Breast epithelium (tissue), 3 donors: ENCODE data around the gene PTGR3.

Source experiments
- CTCF ChIP-seq, 3 donors: fragments of 450-650 bp; IDR thresholded peaks; one replicate each; pipeline ENCODE4 v1.5.1; 2016 to 2017; ENCODE audit warnings: antibody characterized with exemption in 3 of 3, mild to moderate bottlenecking in 3 of 3, moderate library complexity in 3 of 3
- POLR2A ChIP-seq: fragments of 450-650 bp; IDR thresholded peaks from one replicate; pipeline ENCODE4 v1.6.1; 2016; ENCODE audit warnings: antibody characterized with exemption, mild to moderate bottlenecking, moderate library complexity

GRCh38 chr18:75249672-75250470 is 40.9 kb upstream of the PTGR3 start:
- TF ChIP-seq CTCF (IDR thresholded peaks at IDR 0.05) (no peak), POLR2A (no peak)
